ENCODE measurements around the gene MBTPS1.

The MBTPS1 gene

DNA sequence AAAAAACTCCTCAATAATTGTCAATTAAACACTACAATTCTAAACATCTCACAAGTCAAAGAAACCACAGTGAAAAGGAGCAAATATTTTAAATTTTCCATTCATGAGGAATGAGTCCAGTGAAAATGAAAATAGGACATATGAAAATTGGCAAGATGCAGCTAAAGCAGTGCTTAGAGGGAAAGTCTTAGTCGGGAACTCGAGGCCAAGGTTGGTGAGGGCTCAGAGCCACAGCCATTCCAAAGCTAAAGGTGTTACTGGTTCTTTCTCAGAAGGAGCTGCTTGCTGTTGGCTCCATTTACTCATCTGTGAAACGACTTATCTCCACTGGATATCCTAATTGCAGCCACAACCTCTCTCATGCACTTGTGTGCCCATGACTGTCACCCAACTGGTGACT is 80.6 kb downstream of the MBTPS1 start:
- peaks cover 4% of the 10 kb centered on the region for H3K4me1 Mint-ChIP-seq
- DNase-seq (no peak), ATAC-seq (no peak)
- H3K9me3 Mint-ChIP-seq, result peaks cover 0 to 23% of the 10 kb centered on the region in 2 donors
- H3K27me3 Mint-ChIP-seq, result peaks cover 35% of the 10 kb centered on the region
- H3K27ac Mint-ChIP-seq, result no peak overlapping the region
- H3K4me3 Mint-ChIP-seq, result no peak overlapping the region

DNA sequence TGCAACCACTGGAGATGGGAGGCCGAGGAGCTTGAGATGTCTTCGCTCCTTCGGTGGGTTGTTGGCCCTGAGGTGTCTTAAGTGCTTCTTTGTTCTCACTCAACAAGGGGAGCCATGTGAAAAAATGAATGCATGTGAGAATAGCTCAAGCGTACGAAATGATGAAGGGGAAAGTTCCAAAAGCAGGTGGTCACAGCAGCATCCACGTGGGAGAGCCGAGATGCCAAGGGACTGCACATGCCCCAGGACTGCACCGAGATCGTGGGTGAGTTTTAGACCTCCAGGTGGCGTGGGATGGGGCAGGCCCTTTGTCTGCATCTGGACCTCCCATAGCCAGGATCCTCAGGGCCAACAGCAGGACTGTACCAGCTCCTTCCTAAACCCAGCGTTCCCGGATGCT is 82.2 kb downstream of the MBTPS1 start:
- DNase-seq (no peak), ATAC-seq (no peak)
- peaks cover 35% of the 10 kb centered on the region for H3K27me3 Mint-ChIP-seq
- no peak overlapping the region for H3K27ac Mint-ChIP-seq
- H3K4me3 Mint-ChIP-seq, result no peak overlapping the region
- H3K4me1 Mint-ChIP-seq, result peaks cover 17% of the 10 kb centered on the region
- peaks cover 0 to 34% of the 10 kb centered on the region in 2 donors for H3K9me3 Mint-ChIP-seq

DNA sequence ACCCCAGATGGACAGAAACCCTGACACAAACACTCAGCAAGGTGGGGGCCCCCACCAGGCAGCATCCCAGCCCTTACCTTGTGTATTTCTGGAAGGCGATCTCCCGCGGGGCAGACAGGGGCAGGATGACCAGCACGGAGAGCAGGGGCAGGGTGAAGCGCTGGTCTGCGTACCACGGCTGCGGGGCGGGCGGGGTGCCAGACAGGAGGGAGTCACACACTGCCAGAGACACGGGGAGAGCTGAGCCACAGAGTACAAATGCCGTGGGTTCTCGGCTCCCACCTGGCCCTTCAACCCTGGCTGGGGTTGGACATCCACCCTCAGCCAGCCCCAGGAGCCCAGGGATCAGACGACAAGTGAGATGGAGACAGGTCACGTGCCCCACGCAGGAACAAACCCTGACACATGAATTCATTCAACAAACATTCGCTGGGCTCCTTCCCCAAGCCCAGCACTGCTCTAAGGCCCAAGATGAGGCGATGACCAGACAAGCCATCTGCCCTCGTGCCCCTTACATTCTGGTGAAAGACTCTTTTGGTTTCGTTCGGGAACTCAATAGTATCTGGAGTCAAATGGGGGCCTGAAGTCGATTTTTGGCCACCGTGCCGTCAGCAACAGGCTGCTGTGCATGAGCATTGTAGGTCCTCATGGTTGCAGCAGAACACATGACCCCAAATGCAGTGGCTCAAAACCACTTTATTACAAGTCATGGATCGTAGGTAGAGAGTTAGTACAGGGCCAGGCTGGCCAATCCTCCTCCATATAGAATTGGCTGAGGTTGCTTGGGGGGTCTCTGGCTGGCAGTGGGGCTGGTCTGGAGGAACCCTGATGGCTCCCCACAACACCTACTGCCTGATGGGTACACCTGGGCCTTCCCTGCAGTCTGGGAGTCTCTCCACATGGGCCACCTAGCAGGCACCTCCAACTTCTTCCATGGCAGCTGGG is 83.2 kb downstream of the MBTPS1 start:
- H3K27me3 Mint-ChIP-seq, result peaks cover 35% of the 10 kb centered on the region
- DNase-seq (no peak), ATAC-seq (no peak)
- peaks cover 27% of the 10 kb centered on the region for H3K4me1 Mint-ChIP-seq
- H3K4me3 Mint-ChIP-seq, result no peak overlapping the region
- H3K27ac Mint-ChIP-seq, result no peak overlapping the region
- peaks cover 0 to 34% of the 10 kb centered on the region in 2 donors for H3K9me3 Mint-ChIP-seq

DNA sequence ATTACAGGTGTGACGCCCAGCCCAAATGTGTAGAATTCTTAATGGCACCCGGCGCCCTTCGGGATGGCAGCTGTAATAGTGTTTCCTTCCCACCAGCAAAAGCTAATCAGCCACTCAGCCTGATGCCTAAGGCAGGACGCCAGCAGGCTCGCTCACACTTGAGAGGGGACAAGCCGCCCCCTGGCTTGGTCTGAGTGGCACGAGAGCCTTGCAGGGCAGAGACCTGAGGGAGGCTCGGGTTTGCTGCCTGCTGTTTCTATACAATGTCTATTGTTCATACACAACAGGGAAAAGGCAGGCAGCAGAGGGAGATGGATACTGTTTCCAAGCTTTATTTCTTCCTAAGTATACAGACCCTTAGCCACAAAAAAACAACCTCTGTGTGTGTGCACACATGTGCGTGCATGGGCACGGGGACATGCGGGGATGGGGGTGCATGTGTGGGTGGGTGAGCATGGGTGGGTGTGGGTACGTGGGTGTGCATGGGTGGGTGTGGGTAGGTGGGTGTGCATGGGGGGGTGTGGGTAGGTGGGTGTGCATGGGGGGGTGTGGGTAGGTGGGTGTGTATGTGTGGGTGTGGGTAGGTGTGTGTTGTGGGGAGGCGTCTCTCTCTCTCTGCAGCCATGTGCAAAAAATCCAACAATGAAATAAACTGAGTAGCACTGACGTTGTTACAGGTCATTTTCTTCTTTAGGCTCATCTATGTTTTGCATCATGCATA is 84.1 kb downstream of the MBTPS1 start:
- DNase-seq, result no peak
- Mint-ChIP-seq H3K4me3 (no peak overlapping the region), H3K9me3 (peaks cover 0 to 34% of the 10 kb centered on the region in 2 donors), H3K27me3 (peaks cover 43% of the 10 kb centered on the region), H3K27ac (peak overlapping the region in 1 of 2 donors; percentile 55), H3K4me1 (peaks cover 32% of the 10 kb centered on the region)
- ATAC-seq, result peak; percentile 54

DNA sequence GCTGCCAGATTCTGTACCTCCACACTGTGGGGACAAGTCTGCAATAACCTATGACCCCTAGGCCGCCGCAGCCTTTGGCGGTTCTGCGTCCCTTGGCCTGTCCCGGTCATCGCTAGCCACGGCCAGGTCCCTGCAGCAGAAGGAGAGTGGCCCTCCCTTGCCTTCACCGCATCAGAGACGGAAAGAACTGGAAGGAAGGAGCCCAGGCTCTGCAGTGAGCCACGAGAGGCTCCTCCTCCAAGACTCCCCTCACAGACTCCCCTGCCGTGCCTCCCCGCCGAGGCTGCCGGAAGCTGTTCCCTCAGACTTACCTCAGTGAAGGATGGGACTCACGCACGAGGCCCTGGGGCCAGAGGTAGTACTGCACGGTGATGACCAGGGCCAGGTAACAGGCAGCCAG is 85.2 kb downstream of the MBTPS1 start:
- H3K4me1 Mint-ChIP-seq, result peaks cover 35% of the 10 kb centered on the region
- ATAC-seq (no peak), DNase-seq (no peak)
- no peak overlapping the region for H3K27ac Mint-ChIP-seq
- peaks cover 0 to 33% of the 10 kb centered on the region in 2 donors for H3K9me3 Mint-ChIP-seq
- peaks cover 53% of the 10 kb centered on the region for H3K27me3 Mint-ChIP-seq
- H3K4me3 Mint-ChIP-seq, result no peak overlapping the region

DNA sequence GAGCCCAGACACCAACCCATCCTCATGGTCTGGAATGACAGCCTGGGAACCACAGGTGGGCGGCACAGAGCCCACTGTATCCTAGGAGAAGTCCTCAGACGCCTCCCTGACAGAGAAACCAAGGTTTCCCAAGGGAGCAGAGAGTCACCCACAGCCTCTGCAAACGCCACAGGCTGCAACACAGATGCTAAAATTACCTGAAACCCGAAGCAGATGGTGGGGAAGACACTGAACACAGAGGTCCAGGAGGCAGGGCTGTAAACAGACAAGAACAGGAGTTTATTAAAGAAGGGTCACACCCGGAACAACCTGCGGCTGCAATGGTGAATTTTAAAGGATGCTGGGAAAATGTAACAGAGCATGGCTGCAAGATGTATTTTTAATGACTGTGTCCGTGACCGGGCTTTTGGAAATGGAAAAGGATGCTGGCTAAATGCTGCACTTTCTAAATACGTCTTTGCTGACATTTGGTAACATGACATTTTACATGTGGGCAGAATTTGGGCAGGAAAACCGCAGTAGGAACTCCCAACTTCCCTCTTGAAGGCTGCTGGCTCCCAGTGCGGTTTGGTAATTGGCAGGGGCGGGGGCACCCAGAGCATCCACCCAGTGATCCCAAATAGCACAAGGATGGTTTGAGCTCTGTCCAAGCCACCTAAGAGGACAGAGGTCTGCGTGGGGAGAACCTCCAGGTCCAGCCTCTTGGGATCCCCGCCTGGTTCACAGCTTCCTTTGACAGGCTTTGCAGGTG is 87.3 kb downstream of the MBTPS1 start:
- Mint-ChIP-seq H3K4me1 (peaks cover 35% of the 10 kb centered on the region), H3K27ac (peak overlapping the region in 1 of 2 donors; percentile 36), H3K9me3 (peaks cover 0 to 12% of the 10 kb centered on the region in 2 donors), H3K27me3 (peaks cover 69% of the 10 kb centered on the region), H3K4me3 (peak overlapping the region; percentile 45 to 46)
- ATAC-seq, result peak; percentile 39
- DNase-seq, result no peak

DNA sequence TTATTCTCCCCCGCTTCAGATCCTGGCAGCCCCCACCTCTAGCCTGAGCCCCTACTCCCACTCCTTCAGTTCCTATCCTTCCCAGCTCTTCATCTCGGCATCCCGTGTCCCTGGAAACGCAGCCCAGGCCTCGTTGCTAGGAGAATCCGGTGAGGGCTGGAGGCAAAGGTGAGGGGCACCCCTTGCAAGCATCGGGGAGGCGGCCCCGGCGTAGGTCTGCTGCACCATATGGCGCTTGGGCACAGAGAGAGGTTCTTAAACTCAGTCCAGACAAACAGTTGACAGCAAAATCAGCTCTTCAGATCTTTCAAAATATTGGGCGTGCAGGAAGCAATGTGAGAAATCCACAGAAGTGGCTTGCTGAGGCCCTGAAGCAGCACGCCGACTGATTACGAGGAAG is 89.1 kb downstream of the MBTPS1 start:
- peaks cover 35% of the 10 kb centered on the region for H3K4me1 Mint-ChIP-seq
- H3K27me3 Mint-ChIP-seq, result peaks cover 80% of the 10 kb centered on the region
- ATAC-seq (no peak), DNase-seq (no peak)
- no peak overlapping the region for H3K4me3 Mint-ChIP-seq
- H3K27ac Mint-ChIP-seq, result no peak overlapping the region
- peaks cover 0 to 12% of the 10 kb centered on the region in 2 donors for H3K9me3 Mint-ChIP-seq

- no peak for ATAC-seq
- peaks cover 0 to 21% of the 10 kb centered on the region in 2 donors for H3K9me3 Mint-ChIP-seq
- DNase-seq, result no peak
- peaks cover 35% of the 10 kb centered on the region for H3K4me1 Mint-ChIP-seq
- H3K27me3 Mint-ChIP-seq, result peaks cover 81% of the 10 kb centered on the region
- peak overlapping the region in 1 of 2 donors; percentile 41 for H3K27ac Mint-ChIP-seq
- no peak overlapping the region for H3K4me3 Mint-ChIP-seq
Observed at GRCh38 chr16:84026606-84027005, 90.1 kb downstream of the MBTPS1 start.

- H3K27ac Mint-ChIP-seq, result no peak overlapping the region
- ATAC-seq, result no peak
- peaks cover 21% of the 10 kb centered on the region for H3K4me1 Mint-ChIP-seq
- no peak overlapping the region for H3K4me3 Mint-ChIP-seq
- peaks cover 0 to 25% of the 10 kb centered on the region in 2 donors for H3K9me3 Mint-ChIP-seq
- H3K27me3 Mint-ChIP-seq, result peaks cover 63% of the 10 kb centered on the region
- no peak for DNase-seq
Observed at GRCh38 chr16:84024854-84025253, 91.9 kb downstream of the MBTPS1 start.

- no peak for DNase-seq
- peaks cover 4 to 35% of the 10 kb centered on the region in 2 donors for H3K9me3 Mint-ChIP-seq
- peaks cover 47% of the 10 kb centered on the region for H3K27me3 Mint-ChIP-seq
- H3K4me1 Mint-ChIP-seq, result peaks cover 3% of the 10 kb centered on the region
- ATAC-seq, result no peak
- H3K4me3 Mint-ChIP-seq, result no peak overlapping the region
- no peak overlapping the region for H3K27ac Mint-ChIP-seq
Observed at GRCh38 chr16:84022644-84023043, 94.1 kb downstream of the MBTPS1 start.

DNA sequence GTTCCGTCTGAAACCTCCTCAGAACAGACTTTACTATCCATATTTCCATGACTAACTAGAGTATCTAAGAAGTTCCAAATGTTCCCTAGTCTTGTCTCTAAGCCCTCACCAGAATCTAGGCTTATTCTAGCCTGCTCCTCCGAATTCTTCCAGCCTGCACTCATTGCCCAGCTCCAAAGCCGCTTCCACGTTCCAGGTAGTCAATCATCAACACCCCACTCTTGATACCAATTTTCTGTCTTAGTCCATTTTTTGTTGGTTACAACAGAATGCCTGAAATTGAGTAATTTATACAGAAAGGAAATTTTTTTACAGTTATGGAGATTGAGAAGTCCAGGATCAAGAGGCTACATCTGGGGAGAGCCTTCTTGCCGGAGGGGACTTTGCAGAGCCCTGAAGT is 95.3 kb downstream of the MBTPS1 start:
- H3K27ac Mint-ChIP-seq, result no peak overlapping the region
- ATAC-seq (no peak), DNase-seq (no peak)
- no peak overlapping the region for H3K4me3 Mint-ChIP-seq
- H3K9me3 Mint-ChIP-seq, result peaks cover 4 to 35% of the 10 kb centered on the region in 2 donors
- H3K27me3 Mint-ChIP-seq, result peaks cover 36% of the 10 kb centered on the region
- H3K4me1 Mint-ChIP-seq, result no peaks in the 10 kb centered on the region

DNA sequence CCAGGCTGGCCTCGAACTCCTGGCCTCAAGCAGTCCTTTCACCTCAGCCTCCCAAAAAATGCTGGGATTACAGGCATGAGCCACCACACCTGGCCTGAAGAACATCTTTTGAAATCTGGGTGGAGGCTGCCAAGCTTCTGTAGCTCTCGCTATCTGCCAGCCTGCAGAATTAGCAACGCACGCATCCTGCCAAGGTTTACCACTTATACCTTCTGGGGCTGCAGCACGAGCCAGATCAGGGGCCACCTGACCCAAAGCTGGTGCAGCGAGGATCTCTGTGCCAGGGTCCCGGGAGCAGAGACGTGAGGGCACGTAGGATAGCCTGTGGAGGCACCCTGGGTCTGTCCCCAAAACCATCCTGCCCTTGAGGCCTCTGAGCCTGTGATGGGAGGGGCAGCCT is 96.4 kb downstream of the MBTPS1 start:
- no peak overlapping the region for H3K4me3 Mint-ChIP-seq
- no peak for ATAC-seq
- peaks cover 4 to 35% of the 10 kb centered on the region in 2 donors for H3K9me3 Mint-ChIP-seq

GRCh38 chr16:84018710-84019109 is 98.0 kb downstream of the MBTPS1 start:
- Mint-ChIP-seq H3K9me3 (peaks cover 4 to 42% of the 10 kb centered on the region in 2 donors), H3K4me1 (peaks cover 11% of the 10 kb centered on the region), H3K4me3 (no peak overlapping the region), H3K27me3 (peaks cover 29% of the 10 kb centered on the region), H3K27ac (no peak overlapping the region)
- DNase-seq, result no peak
- ATAC-seq, result no peak

More for the DNA sequence above, 96.4 kb downstream of the MBTPS1 start:
- DNase-seq, result no peak
- Mint-ChIP-seq H3K27ac (no peak overlapping the region), H3K4me1 (no peaks in the 10 kb centered on the region), H3K27me3 (peaks cover 25% of the 10 kb centered on the region)

DNA sequence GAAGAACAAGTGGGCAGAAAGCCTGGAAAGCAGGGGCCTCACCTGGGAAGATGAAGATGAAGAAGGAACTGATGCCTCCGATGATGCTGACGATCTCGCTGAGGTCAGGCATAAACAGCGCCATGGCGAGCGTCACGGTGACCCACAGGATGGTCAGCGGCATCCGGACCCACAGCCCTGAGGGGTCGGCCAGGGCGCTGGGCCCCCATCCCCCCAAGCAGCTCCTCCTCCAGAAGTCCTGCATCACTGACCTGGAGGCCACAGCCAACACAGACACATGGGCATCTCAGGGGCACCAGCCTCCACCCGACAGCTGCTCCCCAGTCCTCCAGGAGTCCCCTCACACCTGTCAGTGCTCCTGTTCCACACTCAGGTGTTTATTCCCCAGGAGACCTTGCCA is 100.3 kb downstream of the MBTPS1 start:
- DNase-seq (no peak), ATAC-seq (no peak)
- H3K4me3 Mint-ChIP-seq, result no peak overlapping the region
- no peak overlapping the region for H3K27ac Mint-ChIP-seq
- peaks cover 4 to 31% of the 10 kb centered on the region in 2 donors for H3K9me3 Mint-ChIP-seq
- peaks cover 12% of the 10 kb centered on the region for H3K4me1 Mint-ChIP-seq
- H3K27me3 Mint-ChIP-seq, result peaks cover 8% of the 10 kb centered on the region

DNA sequence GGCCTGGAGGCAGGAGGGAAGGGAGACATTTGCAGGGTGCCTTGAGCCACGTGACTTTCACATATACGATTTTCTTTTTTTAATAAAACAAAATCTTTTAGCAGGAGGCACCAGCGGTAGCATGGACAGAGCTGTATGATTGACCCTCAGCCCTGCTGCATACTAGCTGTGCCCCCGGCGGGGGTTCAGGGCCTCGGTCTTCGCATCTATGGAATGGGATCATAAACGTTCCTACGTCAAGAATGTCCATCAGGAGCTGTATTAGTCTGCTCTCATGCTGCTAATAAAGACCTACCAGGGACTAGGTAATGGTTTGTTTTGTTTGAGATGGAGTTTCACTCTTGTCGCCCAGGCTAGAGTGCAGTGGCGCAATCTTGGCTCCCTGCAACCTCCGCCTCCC is 101.3 kb downstream of the MBTPS1 start:
- Mint-ChIP-seq H3K9me3 (peaks cover 4 to 21% of the 10 kb centered on the region in 2 donors), H3K4me3 (no peak overlapping the region), H3K4me1 (peaks cover 12% of the 10 kb centered on the region), H3K27ac (no peak overlapping the region), H3K27me3 (peaks cover 15% of the 10 kb centered on the region)
- ATAC-seq (no peak), DNase-seq (no peak)
